HG03442 (cell line): ENCODE measurements around the gene FAM83G.
"Not testable (repeated sequence)": the region's sequence is repeated elsewhere in the genome, so short reads cannot be mapped to it uniquely, and the experiment has no call there.

Source experiments
- ATAC-seq: cut with Tn5 transposase; IDR thresholded peaks from one replicate; pipeline ENCODE4 v1.9.1; 2021; ENCODE audit warnings: mild to moderate bottlenecking, moderate library complexity; ENCODE audit not compliant: unreplicated experiment

FAM83G gene

GRCh38 chr17:19004421-19005136 is at the start of gene FAM83G:
Gene FAM83G, minus strand, starts transcription at chr17:19004764. Its CDS starts 723 bp downstream, at chr17:19004041.
- peak; percentile 63 for ATAC-seq

- not testable (repeated sequence) for ATAC-seq
These were observed 44.3 kb upstream of the FAM83G start for GRCh38 chr17:19048826-19049225.

GRCh38 chr17:19047510-19047909 is 42.9 kb upstream of the FAM83G start:
- ATAC-seq: not testable (repeated sequence)

GRCh38 chr17:19046782-19047375 is 42.3 kb upstream of the FAM83G start, which contains the start of gene GRAP:
Gene GRAP, minus strand, starts transcription at chr17:19046957. Its CDS starts 31 bp downstream, at chr17:19046926.
- ATAC-seq: not testable (repeated sequence)

- ATAC-seq: not testable (repeated sequence)
These were observed 40.1 kb upstream of the FAM83G start for GRCh38 chr17:19044643-19045042.

GRCh38 chr17:19043032-19043431 is 38.5 kb upstream of the FAM83G start:
- ATAC-seq: not testable (repeated sequence)

- ATAC-seq: not testable (repeated sequence)
These were observed 37.8 kb upstream of the FAM83G start for GRCh38 chr17:19042369-19042768.

- ATAC-seq: not testable (repeated sequence)
These were observed 37.3 kb upstream of the FAM83G start for GRCh38 chr17:19041871-19042270.

- not testable (repeated sequence) for ATAC-seq
These were observed 35.8 kb upstream of the FAM83G start for GRCh38 chr17:19040350-19040749.

- not testable (repeated sequence) for ATAC-seq
These were observed 34.2 kb upstream of the FAM83G start for GRCh38 chr17:19038730-19039129.

GRCh38 chr17:19038007-19038406 is 33.4 kb upstream of the FAM83G start:
- not testable (repeated sequence) for ATAC-seq

- not testable (repeated sequence) for ATAC-seq
These were observed 33.0 kb upstream of the FAM83G start for GRCh38 chr17:19037547-19037946.

- peak; percentile 24 for ATAC-seq
These were observed 31.6 kb upstream of the FAM83G start for GRCh38 chr17:19036186-19036585.

- not testable (repeated sequence) for ATAC-seq
These were observed 27.9 kb upstream of the FAM83G start for GRCh38 chr17:19032377-19032988.

GRCh38 chr17:19031729-19032128 is 27.2 kb upstream of the FAM83G start:
- ATAC-seq: not testable (repeated sequence)

- not testable (repeated sequence) for ATAC-seq
These were observed 26.3 kb upstream of the FAM83G start for GRCh38 chr17:19030771-19031449.

GRCh38 chr17:19029740-19030139 is 25.2 kb upstream of the FAM83G start:
- not testable (repeated sequence) for ATAC-seq

GRCh38 chr17:19028671-19029070 is 24.1 kb upstream of the FAM83G start:
- not testable (repeated sequence) for ATAC-seq

- ATAC-seq: no peak
These were observed 19.8 kb upstream of the FAM83G start for GRCh38 chr17:19024101-19025078.
